ENCODE results near the gene RP2. TPM values are rescaled to one million over a fixed set of nuclear protein-coding genes. Genes with fewer than 3 reads are reported as not detected.

RP2 gene
- total RNA-seq, 2 experiments from 2014 or later, result 5.1 to 5.5 TPM

DNA sequence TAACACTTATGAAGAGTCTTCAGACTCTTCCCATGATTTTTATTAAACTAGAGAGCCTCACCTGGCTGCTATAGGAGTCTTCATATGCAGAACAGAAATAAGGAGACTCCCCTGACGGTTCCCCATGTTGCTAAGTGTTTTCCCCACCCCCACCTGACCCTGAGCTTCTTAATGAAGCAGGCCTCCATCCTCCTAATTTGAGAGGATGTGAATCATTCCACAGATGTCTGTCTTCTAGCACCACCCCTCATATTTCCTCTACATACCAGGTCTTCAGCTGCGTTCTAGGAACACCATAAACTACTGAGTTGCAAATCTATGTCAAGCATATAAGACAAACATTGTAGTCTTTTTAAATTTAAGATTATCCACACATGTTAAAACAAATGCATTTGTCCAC lies 36.9 kb downstream of the RP2 start:
- ATAC-seq (no peak), DNase-seq (no peak)
- Mint-ChIP-seq H3K27ac (no peak overlapping the region), H3K4me3 (no peak overlapping the region), H3K27me3 (no peaks in the 10 kb centered on the region), H3K9me3 (no peaks in the 10 kb centered on the region), H3K4me1 (ENCODE audit: low read depth) (peaks cover 6% of the 10 kb centered on the region), H3K36me3 (ENCODE audit: low read depth) (peaks cover 2% of the 10 kb centered on the region)
- intact Hi-C loops (cut with micrococcal nuclease), result no loop called here
- TF ChIP-seq, protein P1, sequence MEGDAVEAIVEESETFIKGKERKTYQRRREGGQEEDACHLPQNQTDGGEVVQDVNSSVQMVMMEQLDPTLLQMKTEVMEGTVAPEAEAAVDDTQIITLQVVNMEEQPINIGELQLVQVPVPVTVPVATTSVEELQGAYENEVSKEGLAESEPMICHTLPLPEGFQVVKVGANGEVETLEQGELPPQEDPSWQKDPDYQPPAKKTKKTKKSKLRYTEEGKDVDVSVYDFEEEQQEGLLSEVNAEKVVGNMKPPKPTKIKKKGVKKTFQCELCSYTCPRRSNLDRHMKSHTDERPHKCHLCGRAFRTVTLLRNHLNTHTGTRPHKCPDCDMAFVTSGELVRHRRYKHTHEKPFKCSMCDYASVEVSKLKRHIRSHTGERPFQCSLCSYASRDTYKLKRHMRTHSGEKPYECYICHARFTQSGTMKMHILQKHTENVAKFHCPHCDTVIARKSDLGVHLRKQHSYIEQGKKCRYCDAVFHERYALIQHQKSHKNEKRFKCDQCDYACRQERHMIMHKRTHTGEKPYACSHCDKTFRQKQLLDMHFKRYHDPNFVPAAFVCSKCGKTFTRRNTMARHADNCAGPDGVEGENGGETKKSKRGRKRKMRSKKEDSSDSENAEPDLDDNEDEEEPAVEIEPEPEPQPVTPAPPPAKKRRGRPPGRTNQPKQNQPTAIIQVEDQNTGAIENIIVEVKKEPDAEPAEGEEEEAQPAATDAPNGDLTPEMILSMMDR (IDR thresholded peaks at IDR 0.05), result no peak
- POLR2A ChIA-PET, result no interaction called here
- CTCF ChIA-PET, result interaction anchor here (1.5 kb wide), 1 partner anchor 12 kb away, joined by 3 read pairs; no protein-coding TSS in a partner anchor

DNA sequence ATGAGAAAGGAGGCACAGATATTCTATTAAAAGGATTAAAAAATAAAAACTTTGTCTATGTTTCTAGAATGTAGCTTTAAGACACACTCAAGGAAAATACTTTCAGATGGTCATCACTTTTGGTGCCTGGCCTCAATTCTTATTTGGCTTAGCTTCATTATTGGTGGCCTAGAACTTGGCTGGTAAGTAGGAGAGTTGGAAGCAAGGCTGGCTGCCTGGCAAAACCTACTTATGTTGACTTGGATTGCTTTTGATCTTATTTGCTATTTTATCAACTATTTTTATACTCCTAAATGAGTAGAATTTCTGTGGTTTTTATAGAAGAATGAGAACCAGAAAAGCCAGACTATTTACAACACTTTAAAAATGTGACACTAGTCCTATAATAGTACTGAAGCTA lies 40.1 kb downstream of the RP2 start:
- POLR2A ChIA-PET, result no interaction called here
- CTCF ChIA-PET, result no interaction called here

DNA sequence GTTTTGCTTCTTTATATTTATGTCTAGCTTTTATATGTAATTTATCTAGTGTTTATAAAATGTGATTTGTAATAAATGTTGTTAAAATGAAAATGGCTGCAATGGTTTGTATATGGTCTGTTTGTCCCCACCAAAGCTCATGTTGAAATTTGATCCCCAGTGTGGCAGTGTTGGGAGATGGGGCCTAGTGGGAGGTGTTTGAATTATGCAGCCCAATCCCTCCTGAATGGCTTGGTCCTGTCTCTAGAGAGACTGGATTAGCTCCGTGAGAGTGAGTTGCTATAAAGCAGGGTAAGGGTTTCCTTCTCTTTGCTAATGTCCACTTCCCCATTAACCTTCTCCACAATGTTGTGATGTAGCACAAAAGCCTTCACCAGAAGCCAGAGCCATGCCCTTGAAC lies 45.4 kb downstream of the RP2 start:
- CTCF ChIA-PET, result no interaction called here
- H3K27ac Mint-ChIP-seq, result no peak overlapping the region

More for the DNA sequence above, 40.1 kb downstream of the RP2 start:
- H3K4me3 Mint-ChIP-seq, result no peak overlapping the region
- H3K27ac Mint-ChIP-seq, result no peak overlapping the region
- intact Hi-C loops (cut with micrococcal nuclease), result no loop called here
- no peaks in the 10 kb centered on the region for H3K9me3 Mint-ChIP-seq
- H3K27me3 Mint-ChIP-seq, result no peaks in the 10 kb centered on the region
- TF ChIP-seq, protein P1 (IDR thresholded peaks at IDR 0.05), result no peak
- H3K36me3 Mint-ChIP-seq (ENCODE audit: low read depth), result peaks cover 2% of the 10 kb centered on the region
- H3K4me1 Mint-ChIP-seq (ENCODE audit: low read depth), result peaks cover 6% of the 10 kb centered on the region
- DNase-seq (no peak), ATAC-seq (no peak)

DNA sequence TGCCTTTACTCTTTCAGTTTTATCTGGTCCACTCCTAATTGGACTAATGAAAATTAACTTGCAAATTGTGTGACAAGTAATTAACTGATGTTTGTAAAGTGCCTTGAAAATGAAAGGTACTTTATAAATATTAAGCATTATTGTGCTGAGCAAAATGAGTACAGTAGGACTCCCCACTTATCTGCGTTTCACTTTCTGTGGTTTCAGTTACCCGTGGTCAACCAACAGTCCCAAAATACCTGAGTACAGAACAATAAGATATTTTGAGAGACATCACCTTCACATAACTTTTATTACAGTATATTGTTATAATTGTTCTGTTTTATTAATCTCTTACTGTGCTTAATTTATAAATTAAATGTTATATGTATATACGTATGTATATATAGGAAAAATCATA lies 48.0 kb downstream of the RP2 start:
- Mint-ChIP-seq H3K9me3 (no peaks in the 10 kb centered on the region), H3K27ac (no peak overlapping the region), H3K4me3 (no peak overlapping the region), H3K4me1 (ENCODE audit: low read depth) (no peaks in the 10 kb centered on the region), H3K36me3 (ENCODE audit: low read depth) (no peaks in the 10 kb centered on the region), H3K27me3 (no peaks in the 10 kb centered on the region)
- ATAC-seq, result no peak
- no peak for DNase-seq
- ChIA-PET POLR2A (no interaction called here), CTCF (no interaction called here)
- intact Hi-C loops (cut with micrococcal nuclease), result no loop called here
- TF ChIP-seq, protein P1 (IDR thresholded peaks at IDR 0.05), result no peak

More for the DNA sequence above, 45.4 kb downstream of the RP2 start:
- Mint-ChIP-seq H3K9me3 (no peaks in the 10 kb centered on the region), H3K27me3 (no peaks in the 10 kb centered on the region), H3K4me3 (no peak overlapping the region), H3K4me1 (ENCODE audit: low read depth) (peaks cover 2% of the 10 kb centered on the region), H3K36me3 (ENCODE audit: low read depth) (no peaks in the 10 kb centered on the region)
- POLR2A ChIA-PET, result no interaction called here
- intact Hi-C loops (cut with micrococcal nuclease), result no loop called here
- ATAC-seq, result no peak
- TF ChIP-seq, protein P1 (IDR thresholded peaks at IDR 0.05), result no peak
- no peak for DNase-seq

DNA sequence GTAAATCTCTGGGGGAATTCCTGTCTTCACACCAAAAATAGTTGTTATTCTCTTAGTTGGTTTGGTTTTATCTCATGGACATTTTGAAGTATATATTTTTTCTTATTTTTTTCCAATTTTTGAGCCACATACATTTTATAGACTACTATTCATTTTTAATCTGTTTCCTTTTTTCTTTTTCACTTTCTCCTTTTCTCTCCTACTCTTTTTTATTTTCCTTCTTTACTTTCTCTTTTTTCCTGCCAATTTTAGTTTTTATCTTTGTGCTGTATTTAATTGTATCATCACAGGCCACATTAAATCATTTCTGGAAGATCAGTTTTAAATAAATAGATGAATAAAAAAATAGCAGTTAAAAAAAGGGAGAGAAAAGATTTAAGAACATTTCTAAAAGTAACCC lies 61.4 kb downstream of the RP2 start:
- Mint-ChIP-seq H3K4me1 (ENCODE audit: low read depth) (no peaks in the 10 kb centered on the region), H3K9me3 (no peaks in the 10 kb centered on the region), H3K27ac (no peak overlapping the region), H3K27me3 (peaks cover 5% of the 10 kb centered on the region), H3K4me3 (no peak overlapping the region), H3K36me3 (ENCODE audit: low read depth) (no peaks in the 10 kb centered on the region)
- ATAC-seq (no peak), DNase-seq (no peak)
- intact Hi-C loops (cut with micrococcal nuclease), result no loop called here
- TF ChIP-seq, protein P1 (IDR thresholded peaks at IDR 0.05), result no peak
- CTCF ChIA-PET, result no interaction called here
- POLR2A ChIA-PET, result no interaction called here
